NCI-H2196 (cell line): Measurements from ENCODE around the gene B3GNT5.

Source experiments
- DNase-seq: peaks from one replicate; lab custom pipeline; 2025; ENCODE audit not compliant: unreplicated experiment; lab: John Stamatoyannopoulos, UW

Gene B3GNT5

GRCh38 chr3:183252973-183253527 lies at the start of gene B3GNT5:
Gene B3GNT5 (plus strand): TSS chr3:183253253. CDS start chr3:183269799, 16,546 bp downstream.
- DNase-seq: peak; percentile 87

- no peak for DNase-seq
Measured at GRCh38 chr3:183203670-183204069, 49.4 kb upstream of the B3GNT5 start.

GRCh38 chr3:183208260-183208659 lies 44.8 kb upstream of the B3GNT5 start:
- DNase-seq: no peak

GRCh38 chr3:183208800-183209199 lies 44.3 kb upstream of the B3GNT5 start:
- DNase-seq: no peak

- no peak for DNase-seq
Measured at GRCh38 chr3:183210341-183210740, 42.7 kb upstream of the B3GNT5 start.

- DNase-seq: no peak
Measured at GRCh38 chr3:183210862-183211341, 42.2 kb upstream of the B3GNT5 start.

- no peak for DNase-seq
Measured at GRCh38 chr3:183211352-183211751, 41.7 kb upstream of the B3GNT5 start.

- no peak for DNase-seq
Measured at GRCh38 chr3:183212096-183212495, 41.0 kb upstream of the B3GNT5 start.

- no peak for DNase-seq
Measured at GRCh38 chr3:183212565-183212964, 40.5 kb upstream of the B3GNT5 start.

- DNase-seq: no peak
Measured at GRCh38 chr3:183213415-183214276, 39.4 kb upstream of the B3GNT5 start.

- DNase-seq: no peak
Measured at GRCh38 chr3:183214277-183214612, 38.8 kb upstream of the B3GNT5 start.

- DNase-seq: no peak
Measured at GRCh38 chr3:183215591-183216202, 37.4 kb upstream of the B3GNT5 start.

GRCh38 chr3:183217548-183218332 lies 35.3 kb upstream of the B3GNT5 start:
- no peak for DNase-seq

- DNase-seq: no peak
Measured at GRCh38 chr3:183218826-183219225, 34.2 kb upstream of the B3GNT5 start.

GRCh38 chr3:183220828-183221227 lies 32.2 kb upstream of the B3GNT5 start:
- DNase-seq: no peak

- DNase-seq: no peak
Measured at GRCh38 chr3:183222631-183223235, 30.3 kb upstream of the B3GNT5 start.

GRCh38 chr3:183224180-183224970 lies 28.7 kb upstream of the B3GNT5 start:
- DNase-seq: no peak

- no peak for DNase-seq
Measured at GRCh38 chr3:183226333-183226890, 26.6 kb upstream of the B3GNT5 start.

- DNase-seq: no peak
Measured at GRCh38 chr3:183227586-183227985, 25.5 kb upstream of the B3GNT5 start.

GRCh38 chr3:183229178-183229577 lies 23.9 kb upstream of the B3GNT5 start:
- no peak for DNase-seq
